Smooth muscle cell of the brain vasculature (primary cell): Measurements from ENCODE around the gene SOCS1.

ENCODE experiments used
- DNase-seq: peaks from one replicate; pipeline ENCODE4 v3.0.0-alpha.2; 2012; ENCODE audit warnings: low read depth, low spot score

Gene SOCS1

GRCh38 chr16:11205065-11205699, 50.8 kb downstream of the SOCS1 start:
- DNase-seq: no peak

GRCh38 chr16:11204513-11205047, 51.4 kb downstream of the SOCS1 start:
- no peak for DNase-seq
